K562 (cell line): ENCODE data around the gene RASSF1. TPM values are rescaled to one million over a fixed set of nuclear protein-coding genes. Genes with fewer than 3 reads are reported as not detected.

Experiments
- C11orf30 ChIP-seq: fragments of 450-650 bp; IDR thresholded peaks from 2 replicates; pipeline ENCODE4 v1.6.1; 2016; ENCODE audit warnings: low read depth, mild to moderate bottlenecking
- CCNT2 ChIP-seq: IDR thresholded peaks from 2 replicates; pipeline ENCODE4 v1.6.1; 2011; ENCODE audit warnings: borderline replicate concordance, low read depth, mild to moderate bottlenecking, moderate library complexity, mixed read lengths, low read length; ENCODE audit not compliant: insufficient read length; ENCODE audit errors: extremely low read depth
- CHD2 ChIP-seq: IDR thresholded peaks from 2 replicates; pipeline ENCODE4 v1.6.1; 2011; ENCODE audit warnings: low read depth, low read length
- ELF1 ChIP-seq: fragments of 200-800 bp; sonication (Bioruptor generic); IDR thresholded peaks from 2 replicates; pipeline ENCODE4 v1.6.1; 2016; ENCODE audit warnings: missing genetic modification characterization, missing compliant biosample characterization
- EP400 ChIP-seq: fragments of 450-650 bp; IDR thresholded peaks from 2 replicates; pipeline ENCODE4 v1.6.1; 2017; ENCODE audit warnings: antibody characterized with exemption, mild to moderate bottlenecking, moderate library complexity
- FIP1L1 ChIP-seq: fragments of 200-400 bp; formaldehyde crosslinking; IDR thresholded peaks from 2 replicates; pipeline ENCODE4 v1.6.1; 2018; ENCODE audit warnings: mild to moderate bottlenecking, low read depth, low read length; ENCODE audit not compliant: poor library complexity, severe bottlenecking
- KDM1A ChIP-seq, 2 experiments: fragments of 450-650 bp; IDR thresholded peaks; 2 replicates each; pipeline ENCODE4 v1.6.1; 2016; ENCODE audit warnings: mild to moderate bottlenecking in 2 of 2
- MAZ ChIP-seq, 2 experiments: fragments of 450-650 bp in 1 of 2; sonication (generic) in 1 of 2; formaldehyde crosslinking; IDR thresholded peaks in 1 of 2; conservative IDR thresholded peaks in 1 of 2; 2 replicates each; pipeline versions ENCODE4 v1.4.0 to v1.5.0; 2020; ENCODE audit warnings: mild to moderate bottlenecking in 1 of 2, missing genetic modification reagents in 1 of 2
- MTA3 ChIP-seq: fragments of 450-650 bp; formaldehyde crosslinking; IDR thresholded peaks from 2 replicates; pipeline ENCODE4 v1.6.1; 2017; ENCODE audit warnings: mild to moderate bottlenecking, borderline replicate concordance
- NRF1 ChIP-seq, 2 experiments: fragments of 450-650 bp; IDR thresholded peaks in 1 of 2; conservative IDR thresholded peaks in 1 of 2; 2 replicates each; pipeline ENCODE4 v1.6.1; 2014; ENCODE audit warnings: mild to moderate bottlenecking in 2 of 2
- POLR2G ChIP-seq: fragments of 200-400 bp; formaldehyde crosslinking; IDR thresholded peaks from 2 replicates; pipeline ENCODE4 v1.6.1; 2017; ENCODE audit warnings: low read depth, mild to moderate bottlenecking, antibody characterized with exemption, low read length, moderate library complexity
- RB1 ChIP-seq: fragments of 450-650 bp; IDR thresholded peaks from 2 replicates; pipeline ENCODE4 v1.6.1; 2017; ENCODE audit warnings: low read depth, mild to moderate bottlenecking
- SUPT5H ChIP-seq: fragments of 450-650 bp; IDR thresholded peaks from 2 replicates; pipeline ENCODE4 v1.6.1; 2016
- TBP ChIP-seq: optimal IDR thresholded peaks from 2 replicates; pipeline ENCODE3; 2011; ENCODE audit warnings: low read depth, low read length, improper control_type of control experiment
- WHSC1 ChIP-seq: IDR thresholded peaks from one replicate; pipeline ENCODE4 v1.6.1; 2012; ENCODE audit warnings: low read length, control low read depth, inconsistent platforms
- ZNF384 ChIP-seq: IDR thresholded peaks from 2 replicates; pipeline ENCODE4 v1.6.1; 2012; ENCODE audit warnings: low read depth, low read length, improper control_type of control experiment
- polyA plus RNA-seq, 8 experiments: library from polyadenylated mRNA; depleted of rRNA in 4 of 8; stranded (reverse) in 5 of 8; unstranded in 3 of 8; fragments of >200 nt; fragmentation: Nextera tagmentation in 2 of 8; fragmentation: Illumina TruSeq in 1 of 8; extraction: Ambion mirVana in 2 of 8; extraction: Trizol in 1 of 8; gene quantifications; 2 replicates each; pipeline versions ENCODE4 v1.2.1 to v1.2.3, GENCODE V29; 2011 to 2014; ENCODE audit warnings: inconsistent platforms in 1 of 8, missing spikeins in 1 of 8
- total RNA-seq, 7 experiments: library from RNA; depleted of rRNA in 6 of 7; stranded (reverse); fragments of >200 nt in 6 of 7; fragmentation: Illumina TruSeq in 2 of 7; extraction: Trizol in 2 of 7; gene quantifications; 2 replicates each; pipeline versions ENCODE4 v1.2.1 to v1.2.3, GENCODE V29; 2011 to 2021; ENCODE audit warnings: low replicate concordance in 1 of 7
- TF ChIP-seq, protein P1 (sequence below): sonication (generic); formaldehyde crosslinking; IDR thresholded peaks from 2 replicates; pipeline ENCODE4 v1.8.0; 2022; ENCODE audit warnings: mild to moderate bottlenecking, missing genetic modification reagents
- TF ChIP-seq, protein P2 (sequence below): sonication (generic); formaldehyde crosslinking; IDR thresholded peaks from 2 replicates; pipeline ENCODE4 v1.8.0; 2022; ENCODE audit warnings: missing genetic modification reagents, mild to moderate bottlenecking, moderate library complexity, borderline replicate concordance
- TF ChIP-seq, protein P3 (sequence below): fragments of 450-650 bp; formaldehyde crosslinking; IDR thresholded peaks from 2 replicates; pipeline ENCODE4 v1.4.0; 2020; ENCODE audit warnings: mild to moderate bottlenecking, moderate library complexity
- TF ChIP-seq, protein P4 (sequence below): conservative IDR thresholded peaks from 2 replicates; pipeline ENCODE4 v1.6.1; 2011; ENCODE audit warnings: low read depth, mild to moderate bottlenecking, low read length; ENCODE audit not compliant: control insufficient read depth

The RASSF1 gene
- total and polyA plus RNA-seq, 9 of the 15 experiments (the other 6 are each of a cell fraction or from before 2014, with no cell fraction given): 3.6 to 57.1 (median 24.6) TPM

DNA sequence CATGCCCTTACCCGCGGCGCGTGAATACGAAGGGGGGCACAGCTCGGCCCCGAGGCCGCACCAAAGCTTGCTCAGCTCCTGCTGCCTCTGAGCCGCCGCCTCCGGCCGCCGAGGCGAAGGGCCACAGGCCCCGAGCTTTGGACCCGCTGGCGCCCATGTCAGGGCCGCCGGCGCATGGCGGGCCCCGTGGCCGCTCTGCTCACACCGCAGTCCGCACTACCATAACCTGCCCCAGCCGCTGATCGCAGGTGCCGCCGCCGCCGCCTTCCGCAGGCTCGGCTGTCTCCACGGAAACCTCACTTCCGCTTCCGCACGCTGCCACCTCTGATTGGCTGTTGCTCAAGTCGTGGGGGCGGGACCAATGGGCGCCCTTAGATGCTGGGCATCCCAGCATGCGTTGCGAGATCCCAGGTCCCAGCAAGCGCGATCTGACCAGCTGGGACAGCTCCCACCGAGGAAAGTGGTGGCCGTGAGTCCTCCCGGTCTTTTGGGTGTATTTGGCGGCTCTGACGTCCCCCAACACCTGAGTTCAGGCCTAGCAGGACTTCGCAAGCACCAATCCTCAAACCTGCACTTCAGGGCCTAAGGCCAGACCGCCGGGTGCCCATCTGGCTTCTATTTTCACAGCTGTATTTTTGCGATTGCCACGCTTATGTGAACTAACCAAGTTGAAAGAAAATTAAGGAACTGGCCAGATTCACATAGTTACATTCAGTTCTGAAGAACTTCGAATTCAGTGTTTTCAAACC lies 12.5 kb downstream of the RASSF1 start, which contains the start of gene TUSC2 (continued):
- peak; percentile 33 for TF ChIP-seq SUPT5H
- TF ChIP-seq EP400: peak; percentile 40; the same call in 1 of the 2 replicates
- TF ChIP-seq, protein P1, sequence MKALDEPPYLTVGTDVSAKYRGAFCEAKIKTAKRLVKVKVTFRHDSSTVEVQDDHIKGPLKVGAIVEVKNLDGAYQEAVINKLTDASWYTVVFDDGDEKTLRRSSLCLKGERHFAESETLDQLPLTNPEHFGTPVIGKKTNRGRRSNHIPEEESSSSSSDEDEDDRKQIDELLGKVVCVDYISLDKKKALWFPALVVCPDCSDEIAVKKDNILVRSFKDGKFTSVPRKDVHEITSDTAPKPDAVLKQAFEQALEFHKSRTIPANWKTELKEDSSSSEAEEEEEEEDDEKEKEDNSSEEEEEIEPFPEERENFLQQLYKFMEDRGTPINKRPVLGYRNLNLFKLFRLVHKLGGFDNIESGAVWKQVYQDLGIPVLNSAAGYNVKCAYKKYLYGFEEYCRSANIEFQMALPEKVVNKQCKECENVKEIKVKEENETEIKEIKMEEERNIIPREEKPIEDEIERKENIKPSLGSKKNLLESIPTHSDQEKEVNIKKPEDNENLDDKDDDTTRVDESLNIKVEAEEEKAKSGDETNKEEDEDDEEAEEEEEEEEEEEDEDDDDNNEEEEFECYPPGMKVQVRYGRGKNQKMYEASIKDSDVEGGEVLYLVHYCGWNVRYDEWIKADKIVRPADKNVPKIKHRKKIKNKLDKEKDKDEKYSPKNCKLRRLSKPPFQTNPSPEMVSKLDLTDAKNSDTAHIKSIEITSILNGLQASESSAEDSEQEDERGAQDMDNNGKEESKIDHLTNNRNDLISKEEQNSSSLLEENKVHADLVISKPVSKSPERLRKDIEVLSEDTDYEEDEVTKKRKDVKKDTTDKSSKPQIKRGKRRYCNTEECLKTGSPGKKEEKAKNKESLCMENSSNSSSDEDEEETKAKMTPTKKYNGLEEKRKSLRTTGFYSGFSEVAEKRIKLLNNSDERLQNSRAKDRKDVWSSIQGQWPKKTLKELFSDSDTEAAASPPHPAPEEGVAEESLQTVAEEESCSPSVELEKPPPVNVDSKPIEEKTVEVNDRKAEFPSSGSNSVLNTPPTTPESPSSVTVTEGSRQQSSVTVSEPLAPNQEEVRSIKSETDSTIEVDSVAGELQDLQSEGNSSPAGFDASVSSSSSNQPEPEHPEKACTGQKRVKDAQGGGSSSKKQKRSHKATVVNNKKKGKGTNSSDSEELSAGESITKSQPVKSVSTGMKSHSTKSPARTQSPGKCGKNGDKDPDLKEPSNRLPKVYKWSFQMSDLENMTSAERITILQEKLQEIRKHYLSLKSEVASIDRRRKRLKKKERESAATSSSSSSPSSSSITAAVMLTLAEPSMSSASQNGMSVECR (CRISPR knock-in tag): peak; percentile 56; the same call in 1 of the 2 replicates
- TF ChIP-seq POLR2G: peak; percentile 95
- TF ChIP-seq NRF1 (conservative IDR thresholded peaks at IDR 0.05 in 1 of 2, IDR thresholded peaks at IDR 0.05 in 1 of 2): peak; percentile 62 to 67
- no peak for TF ChIP-seq TBP
- TF ChIP-seq, protein P2, sequence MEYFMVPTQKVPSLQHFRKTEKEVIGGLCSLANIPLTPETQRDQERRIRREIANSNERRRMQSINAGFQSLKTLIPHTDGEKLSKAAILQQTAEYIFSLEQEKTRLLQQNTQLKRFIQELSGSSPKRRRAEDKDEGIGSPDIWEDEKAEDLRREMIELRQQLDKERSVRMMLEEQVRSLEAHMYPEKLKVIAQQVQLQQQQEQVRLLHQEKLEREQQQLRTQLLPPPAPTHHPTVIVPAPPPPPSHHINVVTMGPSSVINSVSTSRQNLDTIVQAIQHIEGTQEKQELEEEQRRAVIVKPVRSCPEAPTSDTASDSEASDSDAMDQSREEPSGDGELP (CRISPR knock-in tag): peak; percentile 98
- TF ChIP-seq, protein P3, sequence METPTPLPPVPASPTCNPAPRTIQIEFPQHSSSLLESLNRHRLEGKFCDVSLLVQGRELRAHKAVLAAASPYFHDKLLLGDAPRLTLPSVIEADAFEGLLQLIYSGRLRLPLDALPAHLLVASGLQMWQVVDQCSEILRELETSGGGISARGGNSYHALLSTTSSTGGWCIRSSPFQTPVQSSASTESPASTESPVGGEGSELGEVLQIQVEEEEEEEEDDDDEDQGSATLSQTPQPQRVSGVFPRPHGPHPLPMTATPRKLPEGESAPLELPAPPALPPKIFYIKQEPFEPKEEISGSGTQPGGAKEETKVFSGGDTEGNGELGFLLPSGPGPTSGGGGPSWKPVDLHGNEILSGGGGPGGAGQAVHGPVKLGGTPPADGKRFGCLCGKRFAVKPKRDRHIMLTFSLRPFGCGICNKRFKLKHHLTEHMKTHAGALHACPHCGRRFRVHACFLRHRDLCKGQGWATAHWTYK (CRISPR knock-in tag): no peak
- TF ChIP-seq, protein P4, sequence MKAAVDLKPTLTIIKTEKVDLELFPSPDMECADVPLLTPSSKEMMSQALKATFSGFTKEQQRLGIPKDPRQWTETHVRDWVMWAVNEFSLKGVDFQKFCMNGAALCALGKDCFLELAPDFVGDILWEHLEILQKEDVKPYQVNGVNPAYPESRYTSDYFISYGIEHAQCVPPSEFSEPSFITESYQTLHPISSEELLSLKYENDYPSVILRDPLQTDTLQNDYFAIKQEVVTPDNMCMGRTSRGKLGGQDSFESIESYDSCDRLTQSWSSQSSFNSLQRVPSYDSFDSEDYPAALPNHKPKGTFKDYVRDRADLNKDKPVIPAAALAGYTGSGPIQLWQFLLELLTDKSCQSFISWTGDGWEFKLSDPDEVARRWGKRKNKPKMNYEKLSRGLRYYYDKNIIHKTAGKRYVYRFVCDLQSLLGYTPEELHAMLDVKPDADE: peak; percentile 75
- TF ChIP-seq MTA3: peak; percentile 35; the same call in 1 of the 2 replicates
- TF ChIP-seq ELF1 (tag): peak; percentile 69
- TF ChIP-seq CHD2: peak; percentile 63
- peak in 1 of 2 experiments; percentile 47; a peak in 1 of 4 replicates for TF ChIP-seq MAZ (CRISPR knock-in tag; conservative IDR thresholded peaks at IDR 0.05 in 1 of 2, IDR thresholded peaks at IDR 0.05 in 1 of 2)
- no peak for TF ChIP-seq WHSC1
- TF ChIP-seq C11orf30: peak; percentile 90
- TF ChIP-seq FIP1L1: peak; percentile 79
- peak; percentile 26 for TF ChIP-seq CCNT2
- peak; percentile 25; the same call in 1 of the 2 replicates for TF ChIP-seq RB1
- TF ChIP-seq ZNF384: 0 out of 2 replicates have a peak, but pooled peaks have one; percentile 4
- TF ChIP-seq KDM1A (IDR thresholded peaks at IDR 0.05): no peak
